Eye (tissue), 1 donor: ENCODE data around the gene SEMA3E.
"Not testable (repeated sequence)": the region's sequence is repeated elsewhere in the genome, so short reads cannot be mapped to it uniquely, and the experiment has no call there.

Experiments
- DNase-seq: peaks from one replicate; pipeline ENCODE4 v3.0.0-alpha.2; 2015

Gene SEMA3E

DNA sequence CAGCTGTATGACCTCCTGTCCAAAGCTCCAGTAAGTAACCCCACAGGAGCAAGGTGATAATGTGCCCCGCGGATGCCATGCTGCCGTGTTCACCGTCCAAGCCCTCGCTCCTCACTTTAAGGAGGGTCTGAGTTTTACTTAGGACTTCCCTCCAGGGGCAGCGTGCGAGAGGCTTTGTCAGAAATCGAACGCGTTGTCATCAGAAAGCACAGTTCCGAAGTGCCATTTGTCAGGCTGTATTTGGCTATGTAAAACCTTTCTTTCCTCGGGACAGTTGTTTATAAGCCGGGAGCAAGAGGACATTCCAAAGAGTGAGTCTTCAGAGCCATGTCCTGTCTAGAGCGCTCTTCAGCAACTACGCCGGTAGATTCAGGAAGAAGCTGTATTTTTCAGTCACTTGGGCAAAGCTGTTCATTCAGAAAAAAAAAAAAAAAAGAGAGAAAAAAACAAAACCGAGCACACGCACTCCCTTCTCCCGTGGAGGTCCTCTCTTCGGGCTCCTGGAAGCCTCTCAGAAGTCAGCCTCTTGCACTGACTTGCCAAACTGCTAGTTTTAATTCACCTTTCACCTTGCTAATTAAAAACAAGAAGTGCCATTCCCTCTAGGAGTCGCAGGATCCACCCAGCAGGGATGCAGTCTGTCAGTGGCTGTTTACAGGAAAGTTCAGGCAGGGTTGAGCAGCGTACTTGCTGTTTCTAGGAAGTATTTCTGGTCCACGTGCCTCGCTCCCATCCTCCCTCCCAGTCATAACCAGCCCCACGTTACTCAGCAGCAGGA lies at the start of gene SEMA3E:
Gene SEMA3E, minus strand, starts transcription at position 676 of the 778 bp plus-strand sequence.
- DNase-seq: peak; percentile 76

GRCh38 chr7:83697804-83698530 lies 49.0 kb upstream of the SEMA3E start:
- no peak for DNase-seq

DNA sequence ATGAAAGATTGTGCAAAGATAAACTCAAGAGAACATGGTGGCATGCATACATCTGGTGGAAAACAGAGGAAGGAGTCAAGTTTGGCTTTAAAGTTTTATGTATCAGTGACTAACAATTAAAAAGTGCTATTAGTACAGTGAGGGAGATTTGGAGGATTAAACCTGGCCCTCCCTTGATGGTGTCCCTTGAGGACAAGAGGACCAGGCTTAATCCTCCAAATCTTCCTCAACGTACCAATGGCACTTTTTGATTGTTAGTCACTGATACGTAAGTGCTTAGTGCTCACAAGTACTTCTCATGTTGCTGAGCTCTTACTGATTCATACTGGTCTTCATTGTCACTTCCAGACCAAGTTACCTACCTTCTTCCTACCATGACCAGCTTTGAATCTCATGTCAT lies 47.2 kb upstream of the SEMA3E start:
- DNase-seq: no peak

- DNase-seq: no peak
Measured at GRCh38 chr7:83695128-83695960, 46.4 kb upstream of the SEMA3E start.

- DNase-seq: no peak
Measured at GRCh38 chr7:83693256-83693655, 44.3 kb upstream of the SEMA3E start.

GRCh38 chr7:83691095-83691494 lies 42.2 kb upstream of the SEMA3E start:
- DNase-seq: no peak

- DNase-seq: no peak
Measured at GRCh38 chr7:83689855-83690254, 40.9 kb upstream of the SEMA3E start.

- DNase-seq: no peak
Measured at GRCh38 chr7:83686416-83686815, 37.5 kb upstream of the SEMA3E start.

DNA sequence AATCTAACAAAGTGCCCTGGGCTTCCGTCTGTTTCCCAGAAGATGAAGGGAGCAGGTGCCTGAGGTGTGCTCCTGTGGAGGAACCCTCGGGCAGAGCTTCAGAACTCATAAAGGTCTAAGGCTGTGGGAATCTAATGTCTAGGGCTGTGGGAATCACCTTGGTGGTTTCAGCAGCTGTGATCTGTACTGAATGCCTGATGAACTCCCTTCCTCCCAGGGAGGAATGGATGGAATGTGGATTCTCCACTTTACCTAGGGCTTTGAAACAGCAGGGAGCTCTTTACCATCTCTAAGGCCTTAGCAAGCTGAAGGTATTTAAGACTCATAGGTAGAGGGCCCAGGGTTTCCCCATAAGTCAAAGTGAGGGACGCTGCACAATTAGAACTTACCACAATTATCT lies 36.0 kb upstream of the SEMA3E start:
- no peak for DNase-seq

- DNase-seq: no peak
Measured at GRCh38 chr7:83681200-83681778, 32.4 kb upstream of the SEMA3E start.

DNA sequence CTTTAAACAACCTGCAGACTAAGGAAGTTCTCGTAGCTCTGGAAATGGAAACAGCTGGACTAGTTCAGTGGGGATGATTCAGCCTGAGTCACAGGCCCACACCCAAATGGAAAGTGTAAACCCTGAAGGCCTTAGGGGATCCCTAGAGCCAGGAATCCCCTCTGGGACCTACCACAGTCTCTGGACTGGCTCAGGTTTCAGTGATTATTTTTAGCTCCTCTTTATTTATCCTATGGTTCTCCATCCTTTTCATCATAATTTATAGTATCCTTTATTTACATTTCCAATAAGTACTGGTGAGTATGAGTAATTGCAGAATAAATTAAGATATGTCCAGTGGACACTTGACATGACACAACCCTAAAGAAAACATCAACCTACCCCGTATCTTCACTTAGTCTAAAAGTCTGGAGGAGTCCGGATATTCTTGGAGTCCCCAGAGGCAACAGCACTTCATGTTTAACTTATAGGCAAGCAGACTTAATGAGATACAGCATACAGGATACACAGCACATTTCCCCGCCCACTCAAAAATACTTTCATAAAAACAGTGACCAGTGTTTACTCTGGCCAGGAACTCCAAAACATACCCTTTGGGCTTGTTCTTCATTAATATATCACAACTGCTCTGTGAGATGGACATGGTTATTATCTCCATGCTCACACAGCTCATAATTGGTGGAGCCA lies 28.4 kb upstream of the SEMA3E start:
- DNase-seq: no peak

GRCh38 chr7:83673291-83673690 lies 24.4 kb upstream of the SEMA3E start:
- DNase-seq: not testable (repeated sequence)

DNA sequence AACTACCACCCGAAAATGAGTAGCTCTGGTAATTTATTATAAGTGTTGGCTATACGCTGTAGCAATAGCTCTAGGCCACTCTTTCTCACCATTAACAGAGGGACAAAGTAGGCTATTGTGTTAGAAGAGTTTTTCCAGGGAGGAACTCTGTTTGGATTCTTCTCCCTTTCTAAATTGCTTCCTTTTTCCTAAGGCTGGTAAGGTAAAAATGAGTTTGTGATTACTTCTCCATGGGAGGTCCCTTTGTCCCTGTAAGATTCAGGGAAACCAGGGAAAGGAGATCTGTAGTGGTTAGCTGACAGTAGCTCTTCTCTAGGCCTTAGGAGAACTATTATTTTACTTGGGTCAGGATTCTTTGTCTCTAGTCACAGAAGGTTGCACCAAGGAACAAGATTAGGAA lies 23.2 kb upstream of the SEMA3E start:
- no peak for DNase-seq

GRCh38 chr7:83663131-83663530 lies 14.2 kb upstream of the SEMA3E start:
- no peak for DNase-seq

DNA sequence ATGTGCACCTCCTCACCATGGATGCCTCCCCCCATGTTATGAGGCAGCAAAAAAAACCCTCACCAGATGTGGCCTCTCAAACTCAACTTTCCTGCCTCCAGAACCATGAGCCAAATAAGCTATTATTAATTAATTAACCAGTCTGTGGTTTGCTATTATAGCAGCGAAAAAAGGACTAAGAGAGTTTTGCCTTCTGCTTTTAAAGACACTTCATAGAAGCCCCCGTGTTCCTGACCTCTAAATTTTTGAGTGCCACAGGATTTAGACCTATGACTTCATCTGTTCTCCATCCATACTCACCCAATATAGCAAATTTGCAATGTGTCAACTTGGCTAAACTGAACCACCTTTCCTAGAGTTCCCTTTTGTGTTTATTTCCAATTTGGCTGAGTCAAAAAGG lies 9.2 kb upstream of the SEMA3E start:
- no peak for DNase-seq

DNA sequence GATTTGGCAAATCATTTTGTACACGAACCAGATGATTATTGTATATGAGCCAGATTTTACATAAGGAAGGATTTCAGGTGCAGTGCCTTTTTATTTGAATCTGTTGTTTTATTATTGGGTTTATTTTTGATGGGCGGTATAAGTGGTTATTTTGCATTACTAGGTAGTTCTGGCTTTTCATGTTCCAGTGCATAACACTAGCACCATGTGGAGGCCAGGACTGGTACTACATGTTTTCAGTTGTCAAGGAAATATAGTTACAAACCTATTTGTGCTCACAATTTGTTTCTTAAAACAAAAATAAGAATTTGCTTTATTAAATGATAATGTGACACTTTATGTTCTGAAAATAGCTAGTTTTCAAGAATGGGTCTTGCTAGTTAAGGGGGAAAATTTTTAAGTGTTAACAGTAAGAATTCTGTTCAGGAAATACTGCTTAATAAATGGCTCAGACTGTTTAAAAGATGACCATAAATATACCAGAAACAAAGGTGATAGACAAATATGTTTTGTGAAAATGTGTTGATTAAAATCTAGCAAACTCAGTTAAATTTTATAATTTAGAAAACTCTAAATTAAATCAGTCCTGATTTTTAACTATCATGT lies 7.1 kb upstream of the SEMA3E start:
- DNase-seq: peak; percentile 68

DNA sequence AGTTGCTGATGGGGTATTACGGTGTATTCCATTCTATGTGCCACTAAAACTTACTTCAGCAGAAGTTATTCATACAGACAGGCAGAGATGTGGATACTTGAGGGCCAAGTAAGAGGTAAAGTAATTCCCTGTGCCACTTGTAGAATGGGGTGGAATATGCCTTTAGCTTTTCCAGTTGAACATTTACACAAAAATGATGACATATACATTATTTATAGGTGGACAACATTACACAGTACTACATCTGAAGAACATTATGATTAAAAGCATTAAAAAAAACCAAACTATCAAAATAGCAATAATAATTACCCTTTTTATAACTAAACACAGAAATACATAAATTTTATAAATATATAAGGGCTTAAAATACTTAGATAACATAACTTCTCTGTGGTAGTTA lies 3.5 kb upstream of the SEMA3E start:
- no peak for DNase-seq

- no peak for DNase-seq
Measured at GRCh38 chr7:83649701-83650100, 762 bp upstream of the SEMA3E start.

DNA sequence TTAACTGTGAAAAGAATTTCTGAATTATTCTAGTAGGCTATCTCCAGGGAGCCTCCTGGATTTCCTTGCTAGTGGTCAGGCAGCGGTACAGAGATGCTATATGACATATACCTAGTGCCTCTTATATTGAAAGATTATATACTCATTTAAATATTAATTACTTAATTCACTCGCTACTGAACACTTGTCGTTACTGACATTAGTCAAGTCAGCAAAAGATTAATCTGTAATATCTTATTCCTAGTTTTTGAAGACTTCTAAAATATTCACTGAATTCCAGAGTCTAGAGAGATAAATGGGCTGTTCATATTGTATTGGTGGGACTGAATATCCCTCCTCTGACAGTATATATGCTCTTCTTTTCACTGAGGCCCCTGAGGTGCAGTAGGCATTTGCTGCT lies 2.9 kb downstream of the SEMA3E start:
- no peak for DNase-seq

- no peak for DNase-seq
Measured at GRCh38 chr7:83643739-83644138, 5.2 kb downstream of the SEMA3E start.

DNA sequence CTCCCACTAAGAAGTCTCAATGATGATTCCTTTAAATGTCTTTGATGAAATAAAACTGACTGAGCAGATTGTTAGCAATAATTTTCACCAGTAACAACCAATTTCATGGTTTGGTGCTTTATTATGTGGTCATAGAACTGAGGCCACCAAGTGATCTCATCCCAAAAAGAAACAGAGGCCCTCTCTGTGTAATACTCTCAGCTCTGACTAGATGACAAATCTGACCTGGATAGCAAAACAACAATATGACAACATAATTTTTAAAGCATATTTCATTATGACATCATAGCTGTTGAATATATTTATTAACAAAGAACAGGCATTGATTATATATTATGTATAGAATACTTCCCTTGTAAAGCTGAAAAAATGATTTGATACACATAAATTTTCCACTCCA lies 5.9 kb downstream of the SEMA3E start:
- no peak for DNase-seq
